ENCODE results near the gene RIC8B. TPM values are rescaled to one million over a fixed set of nuclear protein-coding genes. Genes with fewer than 3 reads are reported as not detected.

The RIC8B gene
- total RNA-seq, 1 donor from 2014 or later: 11.6 TPM

- Histone ChIP-seq H3K27ac (no peak overlapping the region), H3K36me3 (peaks cover 21% of the 10 kb centered on the region), H3K4me1 (no peaks in the 10 kb centered on the region), H3K4me3 (no peak overlapping the region), H3K27me3 (no peaks in the 10 kb centered on the region), H3K9me3 (no peaks in the 10 kb centered on the region)
- no peak for DNase-seq
- no peak for ATAC-seq
- TF ChIP-seq CTCF (IDR thresholded peaks at IDR 0.05): no peak
- intact Hi-C loops (cut with DNase I): no loop called here
These were observed 30.2 kb downstream of the RIC8B start for GRCh38 chr12:106804668-106805067.

GRCh38 chr12:106814714-106815113 is 40.2 kb downstream of the RIC8B start:
- TF ChIP-seq CTCF (IDR thresholded peaks at IDR 0.05): no peak
- peaks cover 16% of the 10 kb centered on the region for H3K36me3 ChIP-seq
- no peaks in the 10 kb centered on the region for H3K27me3 ChIP-seq
- H3K9me3 ChIP-seq: no peaks in the 10 kb centered on the region
- intact Hi-C loops (cut with DNase I): no loop called here
- H3K27ac ChIP-seq: no peak overlapping the region
- no peaks in the 10 kb centered on the region for H3K4me1 ChIP-seq
- no peak overlapping the region for H3K4me3 ChIP-seq
- DNase-seq (no peak), ATAC-seq (no peak)

- H3K27me3 ChIP-seq: no peaks in the 10 kb centered on the region
- no peak overlapping the region for H3K27ac ChIP-seq
- intact Hi-C loops (cut with DNase I): no loop called here
- peaks cover 16% of the 10 kb centered on the region for H3K36me3 ChIP-seq
- no peak for DNase-seq
- no peak for ATAC-seq
- no peak overlapping the region for H3K4me3 ChIP-seq
- H3K9me3 ChIP-seq: no peaks in the 10 kb centered on the region
- no peak for TF ChIP-seq CTCF (IDR thresholded peaks at IDR 0.05)
- H3K4me1 ChIP-seq: no peaks in the 10 kb centered on the region
These were observed 41.3 kb downstream of the RIC8B start for GRCh38 chr12:106815741-106816140.

DNA sequence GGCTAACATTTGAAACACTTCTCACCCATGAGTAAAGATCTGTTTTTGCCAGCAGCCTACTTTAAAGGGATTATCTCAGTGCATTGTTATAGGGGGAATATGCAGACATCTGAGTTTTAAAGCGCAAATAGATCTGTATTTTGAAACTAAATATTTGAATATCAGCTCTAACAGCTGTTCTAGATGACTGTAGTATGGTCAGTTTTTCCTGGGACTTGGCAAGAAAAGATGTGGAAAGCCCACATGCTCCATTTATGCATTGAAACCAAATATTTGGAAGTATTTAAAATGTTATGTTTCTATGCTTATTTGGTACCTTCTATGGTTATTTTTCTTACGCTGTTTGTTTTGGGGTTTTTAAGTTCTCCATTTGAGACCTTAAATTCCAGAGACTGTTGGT is 41.7 kb downstream of the RIC8B start:
- Histone ChIP-seq H3K4me3 (no peak overlapping the region), H3K27ac (no peak overlapping the region), H3K27me3 (no peaks in the 10 kb centered on the region), H3K4me1 (no peaks in the 10 kb centered on the region), H3K36me3 (peaks cover 16% of the 10 kb centered on the region), H3K9me3 (no peaks in the 10 kb centered on the region)
- ATAC-seq (no peak), DNase-seq (no peak)
- intact Hi-C loops (cut with DNase I): no loop called here
- TF ChIP-seq CTCF (IDR thresholded peaks at IDR 0.05): no peak

GRCh38 chr12:106819991-106820390 is 45.5 kb downstream of the RIC8B start:
- Histone ChIP-seq H3K27me3 (no peaks in the 10 kb centered on the region), H3K4me1 (no peaks in the 10 kb centered on the region), H3K4me3 (no peak overlapping the region), H3K36me3 (peaks cover 10% of the 10 kb centered on the region), H3K9me3 (no peaks in the 10 kb centered on the region), H3K27ac (no peak overlapping the region)
- no peak for TF ChIP-seq CTCF (IDR thresholded peaks at IDR 0.05)
- DNase-seq (no peak), ATAC-seq (no peak)
- intact Hi-C loops (cut with DNase I): no loop called here

DNA sequence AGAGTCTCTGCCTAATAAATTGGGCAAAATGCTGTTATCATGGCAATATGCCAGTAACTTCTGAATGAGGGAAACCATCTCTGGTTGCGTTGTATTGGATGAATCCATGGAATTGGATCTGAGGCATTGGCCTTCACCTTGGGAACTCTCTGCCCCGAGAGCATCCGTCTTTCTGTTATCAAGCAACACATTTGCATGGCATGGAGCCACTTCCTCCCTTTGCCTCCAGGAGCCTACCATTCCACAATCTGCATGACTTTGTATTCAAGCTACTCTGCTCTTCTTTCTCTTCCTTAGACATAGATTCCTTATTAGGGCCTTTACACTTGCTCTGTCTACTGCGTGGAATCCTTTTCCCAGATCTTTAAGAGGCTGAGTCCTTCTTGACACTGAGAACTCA is 57.2 kb downstream of the RIC8B start:
- no peak for ATAC-seq
- H3K4me1 ChIP-seq: no peaks in the 10 kb centered on the region
- H3K9me3 ChIP-seq: no peaks in the 10 kb centered on the region
- intact Hi-C loops (cut with DNase I): no loop called here
- peaks cover 4% of the 10 kb centered on the region for H3K36me3 ChIP-seq
- no peak for TF ChIP-seq CTCF (IDR thresholded peaks at IDR 0.05)
- no peak overlapping the region for H3K4me3 ChIP-seq
- H3K27me3 ChIP-seq: no peaks in the 10 kb centered on the region
- no peak for DNase-seq
- H3K27ac ChIP-seq: no peak overlapping the region

All from upper lobe of right lung (tissue), 1 donor.